ENCODE data around the gene GRAP2. TPM values are rescaled to one million over a fixed set of nuclear protein-coding genes. Genes with fewer than 3 reads are reported as not detected.
A peak's percentile ranks its signal among the peaks of the same experiment; 100 is the strongest.

GRAP2 gene
- total RNA-seq, 1 experiment from 2014 or later = 0.42 TPM

- intact Hi-C loops (cut with micrococcal nuclease) = no loop called here
- Histone ChIP-seq H3K9me2 (ENCODE audit: insufficient read depth) (no peaks in the 10 kb centered on the region), H3K9me3 (ENCODE audit: control insufficient read depth in 1 of 2, insufficient read depth in 1 of 2, low read depth in 1 of 2, low read length in 2 of 2) (no peaks in the 10 kb centered on the region), H3K4me2 (ENCODE audit: low read length) (no peak overlapping the region), H3K27me3 (ENCODE audit: insufficient read depth, low read length) (no peaks in the 10 kb centered on the region; the same call in 1 of the 2 replicates), H4K20me1 (ENCODE audit: insufficient read depth) (no peaks in the 10 kb centered on the region), H3K36me3 (ENCODE audit: control insufficient read depth in 1 of 2, insufficient read depth in 2 of 2, low read length in 2 of 2) (no peaks in the 10 kb centered on the region), H3K79me2 (ENCODE audit: insufficient read depth, low read length) (no peaks in the 10 kb centered on the region), H3K9ac (ENCODE audit: low read length) (no peak overlapping the region), H2AFZ (ENCODE audit: low read depth, low read length, poor library complexity, severe bottlenecking) (no peak overlapping the region), H3K4me3 (replicated peaks in 1 of 2; ENCODE audit: low read depth in 1 of 2, low read length in 2 of 2) (no peak overlapping the region), H3K4me1 (ENCODE audit: control insufficient read depth in 1 of 2, insufficient read depth in 2 of 2, low read length in 2 of 2) (peaks cover 15 to 35% of the 10 kb centered on the region in 2 experiments; a peak in 3 of 4 replicates), H3K27ac (ENCODE audit: low read depth, low read length) (no peak overlapping the region)
- TF ChIP-seq EGR1 (IDR thresholded peaks at IDR 0.05; ENCODE audit: low read depth) (no peak), EZH2phosphoT487 (IDR thresholded peaks at IDR 0.05; ENCODE audit: borderline replicate concordance) (no peak), CBX3 (IDR thresholded peaks at IDR 0.05; ENCODE audit: low read depth) (no peak), ATF3 (IDR thresholded peaks at IDR 0.05) (no peak), SIN3A (IDR thresholded peaks at IDR 0.05; ENCODE audit: low read depth) (no peak), ELF1 (IDR thresholded peaks at IDR 0.05; ENCODE audit: borderline replicate concordance, low read depth) (no peak), POLR2A (IDR thresholded peaks at IDR 0.05; ENCODE audit: borderline replicate concordance, extremely low read depth, insufficient read depth, insufficient read length) (no peak)
- TF ChIP-seq, protein P1, sequence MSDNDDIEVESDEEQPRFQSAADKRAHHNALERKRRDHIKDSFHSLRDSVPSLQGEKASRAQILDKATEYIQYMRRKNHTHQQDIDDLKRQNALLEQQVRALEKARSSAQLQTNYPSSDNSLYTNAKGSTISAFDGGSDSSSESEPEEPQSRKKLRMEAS (IDR thresholded peaks at IDR 0.05) = no peak
- ChIA-PET RAD21 (ENCODE audit: low non-redundant PET in 1 of 2, low total read pairs in 2 of 2, uncharacterized antibody in 2 of 2, unreplicated experiment in 2 of 2) (no interaction called here), POLR2A (no interaction called here), CTCF (no interaction called here)
- DNase-seq (ENCODE audit: low read depth, low spot score) (no peak), ATAC-seq (no peak)
- BruUV-seq (replicated peaks) = no TSS peak
Observed at GRCh38 chr22:39958009-39958711, 57.3 kb downstream of the GRAP2 start.

DNA sequence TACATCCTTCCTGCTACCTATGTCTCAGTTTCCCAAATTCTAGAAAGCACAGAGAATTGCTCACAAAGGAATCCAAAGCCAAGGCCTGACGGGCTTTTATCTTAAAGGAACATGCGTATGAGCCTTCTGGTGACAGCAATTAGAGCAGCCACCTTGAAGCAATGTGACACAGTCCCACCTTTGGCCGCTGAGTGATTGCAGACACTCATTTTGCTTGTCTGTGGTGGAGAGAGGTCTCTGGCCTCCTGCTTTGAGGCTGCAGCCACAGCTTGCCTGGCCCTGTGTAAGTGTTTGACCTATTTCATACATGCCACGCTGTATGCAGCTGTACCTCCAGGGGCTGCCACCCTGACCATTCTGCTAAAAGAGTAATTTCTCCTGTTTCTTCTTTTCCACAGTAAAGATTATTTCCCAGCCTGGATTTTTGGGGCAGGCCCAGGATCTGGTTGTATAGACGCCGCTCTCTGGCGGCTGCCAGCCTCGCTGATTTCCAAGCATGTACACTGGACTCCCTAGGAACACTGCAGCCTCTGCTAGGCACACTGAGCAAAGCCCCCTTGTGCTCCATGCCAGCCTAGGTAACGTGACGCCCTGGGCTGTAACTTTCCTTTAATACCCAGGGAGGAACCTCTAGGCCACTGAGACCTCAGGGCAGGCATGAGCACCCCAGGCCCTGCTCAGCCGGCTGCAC lies 58.2 kb downstream of the GRAP2 start:
- H3K9me3 ChIP-seq (ENCODE audit: control insufficient read depth in 1 of 2, insufficient read depth in 1 of 2, low read depth in 1 of 2, low read length in 2 of 2) = no peaks in the 10 kb centered on the region
- ChIA-PET CTCF (interaction anchor here (1.2 kb wide), 1 partner anchor 66 kb away, joined by 3 read pairs; no protein-coding TSS in a partner anchor), POLR2A (no interaction called here), RAD21 (ENCODE audit: low non-redundant PET in 1 of 2, low total read pairs in 2 of 2, uncharacterized antibody in 2 of 2, unreplicated experiment in 2 of 2) (no interaction called here)
- H3K4me2 ChIP-seq (ENCODE audit: low read length) = peak overlapping the region; percentile 46
- no peak overlapping the region for H2AFZ ChIP-seq (ENCODE audit: low read depth, low read length, poor library complexity, severe bottlenecking)
- no peak overlapping the region for H3K9ac ChIP-seq (ENCODE audit: low read length)
- DNase-seq (ENCODE audit: low read depth, low spot score) = no peak
- no peaks in the 10 kb centered on the region for H3K36me3 ChIP-seq (ENCODE audit: control insufficient read depth in 1 of 2, insufficient read depth in 2 of 2, low read length in 2 of 2)
- H3K79me2 ChIP-seq (ENCODE audit: insufficient read depth, low read length) = no peaks in the 10 kb centered on the region
- H4K20me1 ChIP-seq (ENCODE audit: insufficient read depth) = no peaks in the 10 kb centered on the region
- intact Hi-C loops (cut with micrococcal nuclease) = no loop called here
- no peak overlapping the region for H3K4me3 ChIP-seq (replicated peaks in 1 of 2; ENCODE audit: low read depth in 1 of 2, low read length in 2 of 2)
- H3K9me2 ChIP-seq (ENCODE audit: insufficient read depth) = no peaks in the 10 kb centered on the region
- H3K27me3 ChIP-seq (ENCODE audit: insufficient read depth, low read length) = no peaks in the 10 kb centered on the region; the same call in 1 of the 2 replicates
- peak; percentile 56 for ATAC-seq
- BruUV-seq (replicated peaks) = no TSS peak
- H3K4me1 ChIP-seq (ENCODE audit: control insufficient read depth in 1 of 2, insufficient read depth in 2 of 2, low read length in 2 of 2) = peaks cover 11 to 32% of the 10 kb centered on the region in 2 experiments; a peak in 3 of 4 replicates
- H3K27ac ChIP-seq (ENCODE audit: low read depth, low read length) = no peak overlapping the region
- TF ChIP-seq, protein P1 (IDR thresholded peaks at IDR 0.05) = no peak
- TF ChIP-seq, protein P2, sequence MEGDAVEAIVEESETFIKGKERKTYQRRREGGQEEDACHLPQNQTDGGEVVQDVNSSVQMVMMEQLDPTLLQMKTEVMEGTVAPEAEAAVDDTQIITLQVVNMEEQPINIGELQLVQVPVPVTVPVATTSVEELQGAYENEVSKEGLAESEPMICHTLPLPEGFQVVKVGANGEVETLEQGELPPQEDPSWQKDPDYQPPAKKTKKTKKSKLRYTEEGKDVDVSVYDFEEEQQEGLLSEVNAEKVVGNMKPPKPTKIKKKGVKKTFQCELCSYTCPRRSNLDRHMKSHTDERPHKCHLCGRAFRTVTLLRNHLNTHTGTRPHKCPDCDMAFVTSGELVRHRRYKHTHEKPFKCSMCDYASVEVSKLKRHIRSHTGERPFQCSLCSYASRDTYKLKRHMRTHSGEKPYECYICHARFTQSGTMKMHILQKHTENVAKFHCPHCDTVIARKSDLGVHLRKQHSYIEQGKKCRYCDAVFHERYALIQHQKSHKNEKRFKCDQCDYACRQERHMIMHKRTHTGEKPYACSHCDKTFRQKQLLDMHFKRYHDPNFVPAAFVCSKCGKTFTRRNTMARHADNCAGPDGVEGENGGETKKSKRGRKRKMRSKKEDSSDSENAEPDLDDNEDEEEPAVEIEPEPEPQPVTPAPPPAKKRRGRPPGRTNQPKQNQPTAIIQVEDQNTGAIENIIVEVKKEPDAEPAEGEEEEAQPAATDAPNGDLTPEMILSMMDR (IDR thresholded peaks at IDR 0.05 in 2 of 3, conservative IDR thresholded peaks at IDR 0.05 in 1 of 3; ENCODE audit: borderline replicate concordance in 1 of 3, insufficient read depth in 1 of 3, low read depth in 2 of 3, low read length in 2 of 3) = no peak
- no peak for TF ChIP-seq TCF7L2 (IDR thresholded peaks at IDR 0.05; ENCODE audit: borderline replicate concordance, extremely low read depth, insufficient read depth, insufficient read length)
- TF ChIP-seq POLR2A (IDR thresholded peaks at IDR 0.05; ENCODE audit: borderline replicate concordance, extremely low read depth, insufficient read depth, insufficient read length) = no peak
- no peak for TF ChIP-seq REST (IDR thresholded peaks at IDR 0.05; ENCODE audit: low read depth)
